Left cardiac atrium (tissue), 4 donors: ENCODE results near the gene TPT1. TPM values are rescaled to one million over a fixed set of nuclear protein-coding genes. Genes with fewer than 3 reads are reported as not detected.
"Not testable (repeated sequence)": the region's sequence is repeated elsewhere in the genome, so short reads cannot be mapped to it uniquely, and the experiment has no call there.

ENCODE experiments used
- ATAC-seq, 2 donors: fragments of 200-7000 bp; cut with Tn5 transposase; one replicate each; pipeline ENCODE4 v1.9.1; 2020; ENCODE audit warnings: mild to moderate bottlenecking in 2 of 2, moderate library complexity in 2 of 2
- DNase-seq: peaks from one replicate; pipeline ENCODE4 v3.0.0-alpha.2; 2020
- intact Hi-C, 2 donors: fragments of 100-400 bp; cut with DNase I; formaldehyde crosslinking; loops; one replicate each; pipeline versions ENCODE4 v1.14.1 to v1.15.1; 2022 to 2023
- total RNA-seq, 2 donors: library from RNA; stranded (reverse); fragmentation: NEBNext Ultra II Directional; extraction: Animal tissue kit (Norgen Biotek cat#: 25700); gene quantifications; one replicate each; pipeline ENCODE4 v1.2.1, GENCODE V29; 2021
- donor health status: DM: no; HTN: yes; CAD: no.
- donor health status: DM: no; HTN: yes; CAD: no; lungs with severe emphysema.
- donor health status: DM: yes; HTN: yes; CAD: no.
- donor health status: Dilated cardiomyopathy.

The TPT1 gene
- total RNA-seq, 2 donors from 2014 or later: 3,599 to 3,935 TPM

DNA sequence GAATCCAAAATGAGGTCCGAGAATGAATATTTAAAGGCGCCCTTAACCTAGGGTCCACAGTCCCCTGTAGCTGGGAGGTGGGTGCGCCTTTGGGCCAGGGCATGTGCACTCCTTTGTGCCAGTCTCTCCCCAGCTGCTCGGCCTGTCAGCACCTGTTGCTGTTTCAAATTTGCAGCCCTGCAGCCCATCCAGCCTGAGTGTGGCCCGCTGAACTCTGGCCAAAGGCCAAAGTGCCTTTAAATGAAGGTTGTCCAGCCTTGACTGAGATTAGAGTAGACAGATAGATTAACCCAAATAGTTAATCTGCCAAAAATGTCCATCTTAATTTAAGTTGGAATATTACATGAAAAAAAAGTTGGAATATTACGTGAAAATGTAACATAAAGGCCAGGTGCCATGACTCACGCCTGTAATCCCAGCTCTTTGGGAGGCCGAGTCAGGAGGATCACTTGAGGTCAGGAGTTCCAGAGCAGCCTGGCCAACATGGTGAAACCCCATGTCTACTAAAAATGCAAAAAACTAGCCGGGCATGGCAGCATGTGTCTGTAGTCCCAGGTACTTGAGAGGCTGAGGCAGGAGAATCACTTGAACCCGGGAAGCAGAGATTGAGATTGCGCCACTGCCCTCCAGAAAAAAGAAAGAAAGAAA is 25.3 kb downstream of the TPT1 start:
- no peak for DNase-seq
- no peak for ATAC-seq
- intact Hi-C loops: no loop called here

DNA sequence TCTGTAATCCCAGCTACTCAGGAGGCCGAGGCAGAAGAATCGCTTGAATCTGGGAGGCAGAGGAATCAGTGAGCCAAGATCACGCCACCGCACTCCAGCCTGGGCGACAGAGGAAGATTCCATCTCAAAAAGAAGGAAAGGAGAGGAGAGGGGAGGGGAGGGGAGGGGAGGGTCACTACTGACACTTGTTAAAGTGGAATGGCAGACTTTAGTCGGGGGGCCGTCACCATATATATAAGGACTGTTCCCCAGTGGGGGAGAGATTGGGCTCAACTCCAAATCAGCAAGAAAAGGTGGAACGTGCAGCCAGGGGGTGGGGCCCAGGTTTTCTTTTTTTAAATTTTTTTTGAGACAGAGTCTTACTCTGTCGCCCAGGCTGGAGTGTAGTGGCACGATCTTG is 26.2 kb downstream of the TPT1 start:
- intact Hi-C loops: no loop called here
- ATAC-seq (no peak), DNase-seq (no peak)

DNA sequence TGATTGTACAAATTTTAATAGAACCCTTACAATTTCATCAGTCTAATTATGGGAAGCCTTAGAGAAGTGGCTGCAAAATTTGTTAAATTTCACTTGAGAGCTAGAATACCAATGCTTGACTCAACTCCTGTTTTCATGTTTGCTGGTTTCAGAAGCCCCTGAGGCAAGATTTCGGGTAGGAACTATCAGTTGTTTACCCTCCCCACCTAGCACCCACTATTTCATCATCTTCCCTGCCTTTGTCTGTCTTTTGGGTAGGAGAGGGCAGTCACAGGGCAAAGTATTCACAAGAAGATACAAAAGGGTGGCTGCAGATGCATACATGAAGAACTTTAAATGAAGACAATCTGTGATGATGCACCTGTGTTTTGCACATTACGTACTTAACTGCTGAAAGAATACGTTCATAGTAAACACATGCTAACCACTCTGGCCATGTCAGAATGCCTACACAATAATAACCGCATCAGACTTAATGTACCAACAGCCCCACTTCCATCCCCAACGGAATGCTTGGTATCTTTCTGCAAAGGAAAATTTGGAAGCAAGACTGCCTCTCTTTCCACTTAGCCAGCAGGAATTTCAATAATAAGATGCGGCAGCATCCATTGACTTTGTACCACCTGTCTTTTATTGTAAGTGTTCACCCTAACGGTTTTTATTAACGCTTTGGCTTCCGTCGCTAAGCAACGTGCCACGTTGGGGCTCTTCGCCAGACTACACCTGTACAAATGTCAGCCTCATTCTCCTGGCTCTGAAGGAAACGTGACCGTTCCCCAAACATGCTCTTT is 30.4 kb downstream of the TPT1 start:
- DNase-seq: no peak
- ATAC-seq: no peak
- intact Hi-C loops: no loop called here

DNA sequence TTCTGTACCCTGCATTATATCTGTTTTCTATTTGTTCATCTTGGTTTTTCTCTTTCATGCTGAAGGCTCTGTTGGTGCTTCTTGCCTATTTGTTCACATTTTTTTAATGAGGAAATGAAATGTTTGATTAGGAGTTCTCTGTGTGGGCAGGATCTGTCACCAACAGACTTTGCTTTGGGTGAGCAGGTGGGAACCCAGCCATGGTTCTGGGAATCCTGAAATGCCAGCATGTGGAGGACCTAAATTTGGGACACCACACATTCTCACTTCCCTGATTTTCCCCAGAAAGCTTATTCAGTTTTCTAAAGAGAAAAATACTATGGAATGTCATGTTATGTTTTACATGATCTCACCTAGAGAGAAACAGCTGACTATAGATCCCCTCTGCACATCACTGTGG is 34.0 kb downstream of the TPT1 start:
- intact Hi-C loops: loop anchor here in 1 of 2 donors (5.0 kb wide), 1 partner anchor 260 kb away; no protein-coding TSS in a partner anchor
- ATAC-seq (no peak), DNase-seq (no peak)

DNA sequence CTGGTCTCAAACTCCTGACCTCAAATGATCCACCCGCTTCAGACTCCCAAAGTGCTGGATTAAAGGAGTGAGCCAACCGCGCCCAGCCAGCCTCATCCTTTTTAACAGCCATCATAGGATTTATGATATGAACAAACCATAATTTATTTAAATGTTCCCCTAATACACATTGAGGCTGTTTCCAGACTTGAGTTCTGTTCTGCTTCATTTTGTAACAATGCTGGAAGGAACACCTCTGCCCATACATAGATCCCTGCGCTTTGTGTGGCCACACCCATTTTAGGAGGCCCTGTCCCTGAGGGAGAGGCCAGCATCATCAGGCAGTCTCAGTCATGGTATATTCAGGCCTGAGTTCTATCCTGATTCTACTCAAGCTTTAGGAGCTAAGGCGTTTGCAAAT is 35.9 kb downstream of the TPT1 start:
- DNase-seq (no peak), ATAC-seq (no peak)
- intact Hi-C loops: loop anchor here in 1 of 2 donors (5.0 kb wide), 1 partner anchor 258 kb away; no protein-coding TSS in a partner anchor

DNA sequence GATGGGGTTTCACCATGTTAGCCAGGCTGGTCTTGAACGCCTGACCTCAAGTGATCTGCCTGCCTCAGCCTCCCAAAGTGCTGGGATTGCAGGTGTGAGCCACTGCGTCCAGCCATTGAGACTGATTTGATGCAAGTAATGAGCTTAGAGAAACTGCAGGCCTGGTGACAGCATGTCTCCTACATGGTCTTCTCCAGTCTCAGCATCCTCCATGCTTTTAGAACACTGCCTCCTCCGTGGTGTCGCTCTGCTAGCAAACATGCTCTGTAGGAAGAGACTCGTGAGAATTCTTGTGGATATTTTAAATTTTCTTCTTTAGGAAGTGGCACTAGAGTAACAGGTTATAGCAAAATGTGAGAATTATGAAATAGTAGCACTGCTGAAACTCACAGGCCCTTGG is 37.1 kb downstream of the TPT1 start:
- intact Hi-C loops: no loop called here

DNA sequence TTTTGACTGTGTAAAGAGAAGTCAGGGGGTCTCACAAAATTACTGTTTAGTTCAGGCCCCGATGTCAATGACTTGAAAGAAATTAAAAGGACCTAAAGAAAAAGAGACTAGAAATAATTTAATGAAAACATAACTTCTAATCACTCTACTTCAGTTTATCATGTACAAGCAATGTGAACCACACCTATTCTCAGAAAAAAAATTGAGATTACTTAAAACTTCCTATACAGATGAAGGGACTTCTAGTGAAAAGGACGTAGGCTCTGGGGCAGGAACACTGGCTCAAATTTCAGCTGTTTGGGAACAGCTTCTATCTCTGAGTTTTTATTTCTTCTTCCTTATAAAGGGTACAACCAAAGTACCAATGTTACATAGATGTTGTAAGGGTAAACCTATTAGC is 38.0 kb downstream of the TPT1 start:
- intact Hi-C loops: no loop called here
- DNase-seq: no peak
- no peak for ATAC-seq

More for the DNA sequence above, 37.1 kb downstream of the TPT1 start:
- ATAC-seq (no peak), DNase-seq (no peak)

DNA sequence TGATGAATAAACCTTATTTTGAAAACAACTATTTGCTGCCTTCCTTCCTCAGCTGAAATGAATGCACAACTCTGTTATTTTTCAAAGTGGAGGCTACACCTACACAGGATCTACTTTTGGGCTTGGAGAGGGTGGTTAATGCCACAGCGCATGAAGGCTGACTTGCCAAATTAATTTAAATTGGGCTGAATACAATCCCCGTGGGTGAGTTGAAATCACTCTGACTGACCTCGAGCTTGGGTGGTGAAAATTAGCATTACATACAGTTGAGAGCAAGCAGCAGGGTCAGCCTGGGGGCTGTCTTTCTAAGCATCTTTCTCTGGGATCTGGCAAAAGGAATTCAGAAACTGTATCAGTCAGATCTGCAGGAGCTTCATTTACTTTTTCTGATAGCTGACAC is 38.5 kb downstream of the TPT1 start:
- ATAC-seq (no peak), DNase-seq (no peak)
- intact Hi-C loops: no loop called here

DNA sequence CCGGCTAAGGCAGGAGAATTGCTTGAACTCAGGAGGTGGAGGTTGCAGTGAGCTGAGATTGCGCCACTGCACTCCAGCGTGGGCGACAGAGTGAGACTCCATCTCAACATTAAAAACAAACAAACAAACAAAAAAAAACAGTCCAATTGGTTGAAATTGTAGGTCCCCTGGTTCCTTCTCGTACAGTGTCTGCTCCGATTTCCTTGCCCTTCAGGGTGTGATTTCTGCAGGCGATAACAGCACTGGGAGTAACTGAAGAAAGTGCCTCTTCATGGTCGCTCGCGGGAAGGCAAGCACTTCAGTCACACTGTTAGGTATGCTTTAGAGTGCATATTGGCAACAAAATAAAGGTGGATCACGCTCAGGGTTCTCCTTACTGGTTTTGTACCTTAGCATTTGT is 39.7 kb downstream of the TPT1 start:
- no peak for DNase-seq
- no peak for ATAC-seq
- intact Hi-C loops: no loop called here

DNA sequence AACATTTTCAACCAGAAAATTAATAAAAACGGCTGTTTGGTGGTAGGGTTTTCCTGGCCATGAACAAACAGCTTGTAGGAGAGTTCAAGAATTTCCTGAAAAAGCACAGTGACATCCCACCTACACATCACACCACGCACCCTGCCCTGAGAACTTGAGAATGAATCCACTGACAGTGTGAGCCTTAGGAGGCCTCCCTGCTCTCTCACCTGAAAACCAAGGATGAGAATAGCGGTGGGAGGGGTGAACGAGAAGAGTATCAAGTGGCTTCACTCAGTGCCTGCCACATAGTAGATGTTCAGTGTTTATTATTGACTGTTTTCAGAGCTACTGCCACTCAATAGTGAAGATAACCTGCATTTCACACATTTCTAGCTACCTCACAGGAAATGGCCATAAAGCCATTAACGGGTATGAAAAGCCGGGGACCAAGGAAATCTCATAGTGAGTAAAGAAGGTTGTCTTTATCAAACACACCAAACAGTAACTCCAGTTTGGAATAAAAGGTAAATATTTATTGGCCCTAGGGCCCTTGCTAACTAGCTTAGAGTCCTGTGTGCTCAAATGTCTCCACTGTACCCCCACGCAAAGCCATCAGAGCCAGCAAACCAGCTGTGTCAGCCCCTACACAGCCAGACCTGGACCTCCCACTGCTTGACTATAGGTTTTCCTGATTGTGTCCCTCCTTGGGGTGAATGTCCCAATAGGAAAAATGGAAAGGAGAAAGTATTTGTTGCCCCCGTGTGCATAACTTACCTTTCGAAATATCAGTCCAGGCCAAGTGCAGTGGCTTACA is 40.6 kb downstream of the TPT1 start:
- intact Hi-C loops: no loop called here
- DNase-seq: no peak
- no peak for ATAC-seq

DNA sequence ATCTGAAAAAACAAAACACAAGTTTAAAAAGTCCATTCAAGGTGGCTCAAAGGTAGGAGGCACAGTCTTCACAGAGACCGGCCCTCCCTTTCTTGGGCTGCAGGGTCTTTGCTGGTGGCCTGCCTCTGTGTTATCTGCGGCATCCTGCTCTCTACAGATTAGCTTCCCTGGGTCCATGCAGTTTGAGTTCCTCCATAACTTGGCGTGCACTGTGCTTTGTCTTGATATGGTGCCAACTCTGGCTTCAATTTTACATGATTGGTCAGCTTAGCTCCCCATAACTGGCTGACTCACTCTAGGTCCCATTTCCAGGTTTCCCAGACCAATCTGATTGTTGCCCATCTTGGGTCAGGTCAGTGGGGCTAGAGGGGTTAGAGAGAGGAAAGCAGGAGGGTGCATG is 41.8 kb downstream of the TPT1 start:
- DNase-seq: no peak
- peak; percentile 38 to 45 for ATAC-seq
- intact Hi-C loops: no loop called here

DNA sequence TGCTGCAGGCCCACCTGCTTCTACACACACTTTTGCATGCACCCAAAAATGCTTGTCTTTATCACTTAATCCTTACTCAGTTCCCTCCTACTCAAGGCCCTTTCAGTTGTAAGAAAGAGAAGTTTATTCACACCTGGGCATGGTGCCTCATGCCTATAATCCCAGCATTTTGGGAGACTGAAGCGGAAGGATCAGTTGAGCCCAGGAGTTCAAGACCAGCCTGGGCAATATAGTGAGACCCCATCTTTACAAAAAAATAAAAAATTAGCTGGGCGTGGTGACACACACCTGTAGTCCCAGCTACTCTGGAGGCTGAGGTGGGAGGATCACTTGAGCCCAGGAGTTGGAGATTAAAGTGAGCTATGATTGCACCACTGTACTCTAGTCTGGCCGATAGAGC is 42.4 kb downstream of the TPT1 start:
- DNase-seq, intact Hi-C loops, ATAC-seq: not testable (repeated sequence)

DNA sequence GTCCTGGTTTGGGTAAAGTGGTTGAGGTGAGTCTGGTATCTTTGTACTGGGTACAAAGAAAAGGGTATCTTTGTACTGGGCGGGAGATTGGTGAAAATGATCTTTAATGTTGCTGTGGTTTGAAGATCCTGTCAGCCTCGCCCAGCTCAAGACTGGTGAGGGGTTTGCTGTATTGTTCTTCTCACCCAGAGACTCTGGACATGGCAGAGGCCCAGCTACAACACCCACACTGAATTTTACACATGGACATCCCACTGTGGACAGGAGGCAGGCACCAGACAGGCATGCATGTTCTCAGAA is 42.8 kb downstream of the TPT1 start:
- DNase-seq (no peak), ATAC-seq (no peak)
- intact Hi-C loops: no loop called here

DNA sequence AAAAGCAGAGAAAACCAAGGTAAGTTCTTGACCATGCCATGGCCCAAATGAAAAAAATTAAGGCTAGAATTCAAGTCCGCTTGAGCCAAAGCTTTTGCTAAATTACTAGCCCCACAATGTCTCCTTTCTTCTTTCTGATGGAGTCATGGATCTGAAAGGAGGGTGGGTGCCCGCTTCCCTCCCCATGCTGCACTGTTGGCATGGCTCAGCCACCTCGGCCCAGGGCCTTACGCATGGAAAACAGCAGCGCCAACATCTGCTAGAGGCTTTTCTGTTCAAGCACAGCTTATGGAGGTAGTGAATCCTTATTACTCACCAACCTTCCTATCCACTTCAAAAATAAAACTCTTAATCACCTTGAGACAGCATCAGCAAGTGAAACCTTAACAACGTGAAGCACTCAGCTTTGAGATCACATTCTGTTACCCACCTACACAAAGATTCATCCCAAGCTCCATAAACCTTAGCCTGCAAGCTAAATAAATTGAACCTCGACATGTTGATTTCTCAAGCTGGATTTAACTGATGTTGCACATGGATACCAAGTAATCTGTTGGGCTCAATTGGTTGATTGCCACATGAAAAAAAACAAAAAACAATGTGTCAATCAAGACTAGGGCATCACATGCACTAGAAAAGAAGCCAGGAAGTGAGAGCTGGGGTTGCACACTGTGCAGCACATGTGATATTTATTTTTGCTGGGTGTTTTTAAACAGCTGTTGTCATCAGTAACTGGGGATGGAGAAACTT is 43.4 kb downstream of the TPT1 start:
- intact Hi-C loops: no loop called here
- ATAC-seq (no peak), DNase-seq (no peak)

DNA sequence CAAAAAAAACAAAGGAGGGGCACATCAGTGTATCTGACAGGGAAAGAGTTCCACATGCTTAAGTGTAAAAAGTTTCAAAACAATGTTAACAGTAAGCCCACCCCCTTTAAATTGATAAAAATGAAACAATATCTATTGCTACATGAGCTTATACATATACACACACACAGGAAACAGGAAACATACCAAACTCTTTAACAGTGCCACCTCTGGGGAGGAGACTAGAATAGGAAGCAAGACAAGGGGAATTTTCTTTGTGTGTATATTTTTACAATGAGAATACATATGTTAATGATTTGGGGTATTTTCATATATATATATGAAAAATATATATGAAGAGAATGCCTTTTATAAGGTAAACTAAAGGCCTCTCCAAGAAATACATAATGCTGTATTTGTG is 44.7 kb downstream of the TPT1 start:
- ATAC-seq (no peak), DNase-seq (no peak)
- intact Hi-C loops: no loop called here

DNA sequence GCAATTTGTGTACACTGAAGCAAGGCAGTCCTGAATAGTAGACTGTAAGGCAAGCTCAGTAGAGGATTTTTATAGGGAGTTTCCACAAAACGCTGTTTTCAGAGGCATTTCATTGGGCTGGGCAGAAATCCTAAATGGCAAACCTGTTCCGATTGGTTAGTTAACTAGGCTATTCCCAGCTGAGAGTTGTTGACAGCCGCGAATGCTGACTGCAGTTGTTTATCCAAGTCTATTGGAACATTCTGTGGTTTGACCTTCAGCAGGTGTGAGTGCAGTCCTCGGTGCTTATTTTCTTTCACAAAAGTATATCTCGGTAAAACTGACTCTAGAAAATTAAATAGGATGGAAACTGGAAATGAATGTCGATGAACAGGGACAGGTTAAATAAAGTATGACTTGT is 45.4 kb downstream of the TPT1 start:
- intact Hi-C loops: no loop called here
- ATAC-seq: no peak
- DNase-seq: no peak

DNA sequence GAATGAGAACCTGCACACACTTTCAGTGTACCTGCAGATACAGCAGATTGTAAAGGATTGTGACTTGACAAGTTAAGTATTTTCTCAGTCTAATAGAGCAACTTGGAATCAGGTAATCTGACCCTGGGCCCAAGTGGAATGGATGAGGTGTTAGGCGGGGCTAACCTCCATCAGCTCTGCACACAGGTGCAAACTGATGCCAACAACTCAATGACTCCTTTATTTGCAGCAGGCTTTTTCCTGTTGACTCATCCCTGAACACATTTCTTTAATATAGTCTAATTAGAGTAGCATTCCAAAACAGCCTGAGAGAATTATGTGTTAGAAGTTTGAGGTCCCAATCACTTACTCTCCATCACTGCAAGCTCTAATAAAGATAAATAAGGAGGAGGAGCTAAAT is 48.8 kb downstream of the TPT1 start:
- ATAC-seq (no peak), DNase-seq (no peak)
- intact Hi-C loops: no loop called here

DNA sequence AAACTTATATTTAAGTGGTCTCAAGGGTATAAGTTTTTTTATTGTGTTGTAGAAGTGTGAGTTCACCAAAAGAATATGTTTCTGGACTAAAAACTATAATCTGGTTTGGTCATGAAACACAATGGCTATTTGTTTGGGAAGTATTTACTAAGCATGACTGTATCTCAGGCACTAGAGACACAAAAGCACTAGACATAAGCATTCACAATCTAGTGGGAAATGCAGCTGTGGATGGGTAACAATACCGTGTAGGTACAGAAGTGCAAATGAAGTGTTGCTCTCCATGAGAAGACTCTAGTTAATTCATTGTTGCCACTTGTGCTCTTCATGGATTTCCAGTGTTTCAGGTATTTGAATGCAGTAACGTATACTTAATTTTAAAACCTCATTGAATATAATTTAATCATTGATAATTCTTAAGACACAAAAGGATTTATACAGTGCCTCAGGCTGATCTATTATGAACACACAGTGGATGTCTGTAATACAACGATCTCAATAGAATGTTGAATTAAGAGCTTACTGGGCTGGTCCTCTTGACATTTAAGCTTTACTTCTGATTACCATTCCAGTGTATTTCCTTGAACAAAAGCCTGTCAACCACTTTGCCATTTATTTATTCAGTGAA is 50.9 kb downstream of the TPT1 start:
- intact Hi-C loops: no loop called here
- ATAC-seq (no peak), DNase-seq (no peak)
